Panc1 (cell line): ENCODE measurements around the gene DBR1. TPM values are rescaled to one million over a fixed set of nuclear protein-coding genes. Genes with fewer than 3 reads are reported as not detected.

ENCODE experiments used
- ATAC-seq: fragments of 200-7000 bp; cut with Tn5 transposase; 2 replicates; pipeline ENCODE4 v1.9.1; 2020; ENCODE audit warnings: mild to moderate bottlenecking, moderate library complexity
- BruUV-seq: library from RNA; stranded (reverse); fragments of 400-500 nt; replicated peaks from 2 replicates; lab custom pipeline; 2021; lab: Mats Ljungman, UMichigan
- CTCF ChIA-PET: fragments of 300-600 bp; sonication (Branson Sonifier 250); formaldehyde crosslinking; loops from one replicate; lab custom pipeline; 2022; ENCODE audit warnings: antibody characterized with exemption; lab: Charles Lee
- POLR2A ChIA-PET: fragments of 300-600 bp; sonication (Branson Sonifier 250); formaldehyde crosslinking; loops from one replicate; lab custom pipeline; 2022; ENCODE audit warnings: antibody characterized with exemption; lab: Charles Lee
- DNase-seq: peaks from one replicate; pipeline ENCODE4 v3.0.0-alpha.2; 2010; ENCODE audit warnings: low read depth, low spot score
- H3K27ac ChIP-seq: 2 replicates; pipeline ENCODE4 v1.5.1; 2011; ENCODE audit warnings: mild to moderate bottlenecking, low read length, inconsistent platforms
- H3K27me3 ChIP-seq: fragments of 200-500 bp; sonication (Bioruptor generic); 2 replicates; pipeline ENCODE4 v1.6.0; 2014; ENCODE audit warnings: low read length, inconsistent platforms; ENCODE audit not compliant: control insufficient read depth, insufficient read depth
- H3K36me3 ChIP-seq: fragments of 200-500 bp; sonication (Bioruptor generic); 2 replicates; pipeline ENCODE4 v1.5.1; 2014; ENCODE audit warnings: inconsistent platforms, mild to moderate bottlenecking, low read length, moderate library complexity; ENCODE audit not compliant: control insufficient read depth, insufficient read depth
- H3K4me1 ChIP-seq: 2 replicates; pipeline ENCODE4 v1.5.1; 2011; ENCODE audit warnings: inconsistent platforms, mild to moderate bottlenecking, low read length, moderate library complexity; ENCODE audit not compliant: control insufficient read depth, insufficient read depth
- H3K4me3 ChIP-seq, 2 experiments: 2 replicates each; pipeline ENCODE4 v1.5.1; 2011 to 2012; ENCODE audit warnings: low read depth in 2 of 2, low read length in 2 of 2, mild to moderate bottlenecking in 2 of 2, inconsistent platforms in 1 of 2, moderate library complexity in 1 of 2
- H3K9me3 ChIP-seq: fragments of 200-500 bp; sonication (Bioruptor generic); 2 replicates; pipeline ENCODE4 v1.5.1; 2014; ENCODE audit warnings: low read depth, mild to moderate bottlenecking, inconsistent platforms, low read length, moderate library complexity; ENCODE audit not compliant: control insufficient read depth, insufficient read depth
- POLR2AphosphoS5 ChIP-seq: IDR thresholded peaks from 2 replicates; pipeline ENCODE4 v1.6.1; 2012; ENCODE audit warnings: mild to moderate bottlenecking, low read depth, low read length, moderate library complexity
- SIN3A ChIP-seq: IDR thresholded peaks from 2 replicates; pipeline ENCODE4 v1.6.1; 2012; ENCODE audit warnings: low read depth, mild to moderate bottlenecking, low read length, moderate library complexity, borderline replicate concordance; ENCODE audit not compliant: insufficient read depth
- TCF7L2 ChIP-seq: IDR thresholded peaks from 2 replicates; pipeline ENCODE4 v1.6.1; 2011; ENCODE audit warnings: mild to moderate bottlenecking, low read depth, low read length, inconsistent platforms
- in situ Hi-C: cut with HindIII; loops from 2 replicates; pipeline ENCODE4 v1.10.0; 2016; ENCODE audit warnings: low sequenced_read_pairs, low pct_unique_long_range_greater_than_20kb
- intact Hi-C: fragments of 100-400 bp; cut with micrococcal nuclease; formaldehyde crosslinking; loops from one replicate; pipeline ENCODE4 v1.10.0; 2022; ENCODE audit not compliant: unreplicated experiment
- total RNA-seq: library from RNA; stranded (reverse); gene quantifications from one replicate; pipeline ENCODE4 v1.2.1, GENCODE V29; 2021; ENCODE audit not compliant: unreplicated experiment
- TF ChIP-seq, protein P1 (sequence below): fragments of 450-650 bp; IDR thresholded peaks from 2 replicates; pipeline ENCODE4 v1.5.1; 2017; ENCODE audit warnings: mild to moderate bottlenecking
- TF ChIP-seq, protein P2 (sequence below), 2 experiments: IDR thresholded peaks; 2 replicates each; pipeline ENCODE4 v1.6.1; 2011 to 2012; ENCODE audit warnings: low read depth in 2 of 2, control low read depth in 1 of 2, low read length in 1 of 2, mild to moderate bottlenecking in 1 of 2, moderate library complexity in 1 of 2; ENCODE audit not compliant: insufficient read depth in 1 of 2

DBR1 gene
- total RNA-seq, 1 experiment from 2014 or later = 21.8 TPM

GRCh38 chr3:138136201-138136600 lies 38.5 kb downstream of the DBR1 start:
- ChIA-PET CTCF (interaction anchor here (0.5 kb wide), 1 partner anchor 36 kb away, joined by 4 read pairs; no protein-coding TSS in a partner anchor), POLR2A (no interaction called here)
- Histone ChIP-seq H3K27me3 (peaks cover 16% of the 10 kb centered on the region), H3K9me3 (no peaks in the 10 kb centered on the region), H3K36me3 (no peaks in the 10 kb centered on the region), H3K4me3 (no peak overlapping the region), H3K4me1 (no peaks in the 10 kb centered on the region), H3K27ac (no peak overlapping the region)
- DNase-seq = no peak
- no TSS peak for BruUV-seq
- in situ Hi-C loops = no loop called here
- intact Hi-C loops = no loop called here
- ATAC-seq = no peak
- TF ChIP-seq, protein P1, sequence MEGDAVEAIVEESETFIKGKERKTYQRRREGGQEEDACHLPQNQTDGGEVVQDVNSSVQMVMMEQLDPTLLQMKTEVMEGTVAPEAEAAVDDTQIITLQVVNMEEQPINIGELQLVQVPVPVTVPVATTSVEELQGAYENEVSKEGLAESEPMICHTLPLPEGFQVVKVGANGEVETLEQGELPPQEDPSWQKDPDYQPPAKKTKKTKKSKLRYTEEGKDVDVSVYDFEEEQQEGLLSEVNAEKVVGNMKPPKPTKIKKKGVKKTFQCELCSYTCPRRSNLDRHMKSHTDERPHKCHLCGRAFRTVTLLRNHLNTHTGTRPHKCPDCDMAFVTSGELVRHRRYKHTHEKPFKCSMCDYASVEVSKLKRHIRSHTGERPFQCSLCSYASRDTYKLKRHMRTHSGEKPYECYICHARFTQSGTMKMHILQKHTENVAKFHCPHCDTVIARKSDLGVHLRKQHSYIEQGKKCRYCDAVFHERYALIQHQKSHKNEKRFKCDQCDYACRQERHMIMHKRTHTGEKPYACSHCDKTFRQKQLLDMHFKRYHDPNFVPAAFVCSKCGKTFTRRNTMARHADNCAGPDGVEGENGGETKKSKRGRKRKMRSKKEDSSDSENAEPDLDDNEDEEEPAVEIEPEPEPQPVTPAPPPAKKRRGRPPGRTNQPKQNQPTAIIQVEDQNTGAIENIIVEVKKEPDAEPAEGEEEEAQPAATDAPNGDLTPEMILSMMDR = no peak

GRCh38 chr3:138135833-138136194 lies 38.9 kb downstream of the DBR1 start:
- no TSS peak for BruUV-seq
- H3K9me3 ChIP-seq = no peaks in the 10 kb centered on the region
- CTCF ChIA-PET = interaction anchor here (0.5 kb wide), 1 partner anchor 37 kb away, joined by 4 read pairs; no protein-coding TSS in a partner anchor
- intact Hi-C loops = no loop called here
- H3K27ac ChIP-seq = no peak overlapping the region
- TF ChIP-seq SIN3A = no peak
- TF ChIP-seq, protein P2, sequence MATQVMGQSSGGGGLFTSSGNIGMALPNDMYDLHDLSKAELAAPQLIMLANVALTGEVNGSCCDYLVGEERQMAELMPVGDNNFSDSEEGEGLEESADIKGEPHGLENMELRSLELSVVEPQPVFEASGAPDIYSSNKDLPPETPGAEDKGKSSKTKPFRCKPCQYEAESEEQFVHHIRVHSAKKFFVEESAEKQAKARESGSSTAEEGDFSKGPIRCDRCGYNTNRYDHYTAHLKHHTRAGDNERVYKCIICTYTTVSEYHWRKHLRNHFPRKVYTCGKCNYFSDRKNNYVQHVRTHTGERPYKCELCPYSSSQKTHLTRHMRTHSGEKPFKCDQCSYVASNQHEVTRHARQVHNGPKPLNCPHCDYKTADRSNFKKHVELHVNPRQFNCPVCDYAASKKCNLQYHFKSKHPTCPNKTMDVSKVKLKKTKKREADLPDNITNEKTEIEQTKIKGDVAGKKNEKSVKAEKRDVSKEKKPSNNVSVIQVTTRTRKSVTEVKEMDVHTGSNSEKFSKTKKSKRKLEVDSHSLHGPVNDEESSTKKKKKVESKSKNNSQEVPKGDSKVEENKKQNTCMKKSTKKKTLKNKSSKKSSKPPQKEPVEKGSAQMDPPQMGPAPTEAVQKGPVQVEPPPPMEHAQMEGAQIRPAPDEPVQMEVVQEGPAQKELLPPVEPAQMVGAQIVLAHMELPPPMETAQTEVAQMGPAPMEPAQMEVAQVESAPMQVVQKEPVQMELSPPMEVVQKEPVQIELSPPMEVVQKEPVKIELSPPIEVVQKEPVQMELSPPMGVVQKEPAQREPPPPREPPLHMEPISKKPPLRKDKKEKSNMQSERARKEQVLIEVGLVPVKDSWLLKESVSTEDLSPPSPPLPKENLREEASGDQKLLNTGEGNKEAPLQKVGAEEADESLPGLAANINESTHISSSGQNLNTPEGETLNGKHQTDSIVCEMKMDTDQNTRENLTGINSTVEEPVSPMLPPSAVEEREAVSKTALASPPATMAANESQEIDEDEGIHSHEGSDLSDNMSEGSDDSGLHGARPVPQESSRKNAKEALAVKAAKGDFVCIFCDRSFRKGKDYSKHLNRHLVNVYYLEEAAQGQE (IDR thresholded peaks at IDR 0.05; ENCODE audit: insufficient read depth in 1 of 2, low read depth in 2 of 2, low read length in 1 of 2) = no peak
- no peak for TF ChIP-seq TCF7L2
- no peak for TF ChIP-seq POLR2AphosphoS5
- TF ChIP-seq, protein P1 = no peak
- no peaks in the 10 kb centered on the region for H3K4me1 ChIP-seq
- ATAC-seq = no peak
- H3K4me3 ChIP-seq = no peak overlapping the region
- in situ Hi-C loops = no loop called here
- POLR2A ChIA-PET = no interaction called here
- no peak for DNase-seq
- no peaks in the 10 kb centered on the region for H3K36me3 ChIP-seq
- H3K27me3 ChIP-seq = peaks cover 16% of the 10 kb centered on the region
